Sciatic nerve (tissue), 2 donors: ENCODE data around the gene WDFY4. TPM values are rescaled to one million over a fixed set of nuclear protein-coding genes. Genes with fewer than 3 reads are reported as not detected.
A peak's percentile ranks its signal among the peaks of the same experiment; 100 is the strongest.
"Not testable (repeated sequence)": the region's sequence is repeated elsewhere in the genome, so short reads cannot be mapped to it uniquely, and the experiment has no call there.

ENCODE experiments used
- ATAC-seq: fragments of 200-7000 bp; cut with Tn5 transposase; one replicate; pipeline ENCODE4 v1.9.1; 2020; ENCODE audit warnings: mild to moderate bottlenecking, moderate library complexity
- DNase-seq: peaks from one replicate; pipeline ENCODE4 v3.0.0-alpha.2; 2020; ENCODE audit warnings: low spot score
- intact Hi-C: fragments of 100-400 bp; cut with DNase I; formaldehyde crosslinking; loops from one replicate; pipeline ENCODE4 v1.14.2; 2022
- total RNA-seq: library from RNA; stranded (reverse); fragmentation: NEBNext Ultra II Directional; extraction: Animal tissue kit (Norgen Biotek cat#: 25700); gene quantifications from one replicate; pipeline ENCODE4 v1.2.1, GENCODE V29; 2021
- donor health status: DM: no; HTN: no; CAD: no.
- donor health status: DM: no; HTN: no; CAD: no.

Gene WDFY4
- 8.6 TPM for total RNA-seq

GRCh38 chr10:48684792-48685623, at the start of gene WDFY4:
TSS of gene WDFY4 (plus strand) at chr10:48684873. CDS start at chr10:48709733, 24,860 bp downstream.
- intact Hi-C loops = no loop called here
- DNase-seq = no peak
- peak; percentile 78 for ATAC-seq

DNA sequence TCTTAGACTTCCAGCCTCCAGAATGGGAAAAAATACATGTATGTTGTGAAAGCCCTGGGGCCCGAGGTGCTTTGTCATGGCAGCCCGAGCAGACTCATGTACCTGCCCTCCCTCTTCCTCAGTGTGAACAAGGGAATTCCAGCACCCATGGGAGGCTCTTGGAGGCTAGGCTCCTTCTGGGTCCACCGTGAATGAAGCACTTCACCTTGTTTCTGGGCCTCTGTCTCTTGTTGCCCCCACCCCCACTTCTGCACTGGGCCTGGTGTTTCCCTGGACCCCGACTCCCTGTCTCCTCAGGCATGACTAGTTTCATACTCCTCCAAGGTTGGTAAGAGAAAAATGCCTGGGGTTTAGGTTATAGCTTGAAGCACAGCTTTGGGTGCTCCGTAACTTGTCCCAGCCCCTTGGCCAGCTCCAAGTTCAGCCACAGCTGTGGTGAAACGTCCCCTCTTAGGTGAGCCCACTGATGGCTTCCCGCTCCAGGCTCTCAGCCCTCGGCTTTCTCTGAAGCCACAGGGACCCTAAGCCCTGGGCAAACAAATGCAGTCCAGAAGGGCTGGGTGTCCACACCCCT, 49.6 kb upstream of the WDFY4 start:
- intact Hi-C loops = no loop called here
- DNase-seq (no peak), ATAC-seq (no peak)

- intact Hi-C loops = no loop called here
- DNase-seq = no peak
- ATAC-seq = no peak
Measured at GRCh38 chr10:48636231-48636630, 48.4 kb upstream of the WDFY4 start.

DNA sequence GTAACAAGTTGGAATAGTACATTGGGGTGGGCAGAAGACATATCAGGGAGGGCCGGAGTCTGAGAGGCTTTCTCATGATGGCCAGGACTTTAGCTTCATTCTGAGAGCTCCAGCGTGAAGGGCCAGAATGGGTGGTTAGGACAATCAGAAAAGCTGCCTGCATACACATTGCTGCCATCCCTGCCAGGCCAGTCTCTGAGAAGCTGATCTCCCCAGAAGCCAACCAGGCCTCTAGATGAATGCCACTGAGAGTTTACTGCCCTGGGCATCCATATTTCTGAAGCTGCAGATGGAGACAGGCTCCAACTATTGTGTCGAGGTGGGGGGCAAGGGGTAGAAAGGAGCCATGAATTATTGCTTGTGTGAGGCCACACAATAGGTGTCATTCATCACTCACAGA, 47.8 kb upstream of the WDFY4 start:
- ATAC-seq = no peak
- intact Hi-C loops = no loop called here
- no peak for DNase-seq

- DNase-seq = no peak
Measured at GRCh38 chr10:48638158-48638557, 46.5 kb upstream of the WDFY4 start.

DNA sequence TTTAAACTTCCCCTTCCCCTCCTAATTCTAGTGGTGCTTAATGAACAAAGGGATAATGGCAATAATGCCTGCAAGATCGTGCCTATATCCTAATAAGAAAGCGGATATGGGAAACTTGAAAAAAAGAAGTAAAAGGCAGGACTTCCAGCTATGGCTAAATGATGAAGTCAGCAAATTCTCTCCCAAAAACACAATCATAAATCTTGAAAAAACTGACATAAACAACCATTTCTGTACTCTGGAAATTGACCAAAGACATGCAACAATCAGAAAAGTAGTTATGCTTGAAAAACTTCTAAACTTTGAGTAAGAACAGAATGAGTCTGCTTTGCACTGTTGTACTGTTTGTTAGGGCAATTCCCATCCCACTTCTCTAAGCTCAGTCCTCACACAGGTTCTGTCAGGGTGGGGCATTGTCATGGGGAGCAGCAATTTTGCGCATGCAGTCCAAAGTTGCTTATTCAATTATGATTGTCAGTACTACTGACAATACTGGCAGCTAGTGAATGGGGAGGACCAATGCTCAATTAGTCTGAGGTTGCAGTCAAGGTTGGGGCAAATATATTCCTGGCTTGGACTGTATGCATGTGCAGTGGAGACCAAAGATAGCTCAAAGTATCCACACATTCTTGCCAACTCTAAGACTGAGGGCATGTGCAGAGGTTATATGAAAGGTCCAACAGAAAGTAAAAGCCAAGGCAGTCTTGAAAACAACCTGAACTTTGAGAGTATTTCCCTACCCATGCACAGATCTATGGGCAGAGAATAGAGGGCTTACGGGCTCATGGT, 45.7 kb upstream of the WDFY4 start:
- intact Hi-C loops = no loop called here
- ATAC-seq (no peak), DNase-seq (no peak)

More at GRCh38 chr10:48638158-48638557, 46.5 kb upstream of the WDFY4 start:
- ATAC-seq = no peak
- intact Hi-C loops = no loop called here

DNA sequence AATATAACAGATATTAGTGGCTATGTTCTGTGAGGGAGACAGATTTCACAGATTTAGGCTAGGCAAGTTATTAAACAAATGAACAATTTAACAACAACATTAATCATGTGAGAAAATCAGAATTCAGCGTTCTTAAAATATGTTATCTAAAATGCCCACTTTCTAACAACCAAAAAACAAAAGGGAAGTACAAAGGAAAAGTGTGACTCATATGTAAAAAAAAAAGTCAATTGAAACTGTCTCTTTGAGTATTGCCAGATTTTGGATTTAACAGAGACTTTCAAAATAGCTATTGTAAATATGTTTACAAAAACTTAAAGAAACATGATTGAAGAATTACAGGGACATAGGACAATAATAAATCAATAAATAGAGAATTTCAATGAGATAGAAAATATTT, 45.0 kb upstream of the WDFY4 start:
- intact Hi-C loops = no loop called here
- ATAC-seq = no peak
- DNase-seq = no peak

GRCh38 chr10:48640326-48640725, 44.3 kb upstream of the WDFY4 start:
- intact Hi-C loops = no loop called here
- ATAC-seq (no peak), DNase-seq (no peak)

GRCh38 chr10:48641099-48641690, 43.5 kb upstream of the WDFY4 start:
- ATAC-seq, DNase-seq, intact Hi-C loops: not testable (repeated sequence)

- ATAC-seq (no peak), DNase-seq (no peak)
- intact Hi-C loops = no loop called here
Measured at GRCh38 chr10:48645600-48645999, 39.1 kb upstream of the WDFY4 start.

DNA sequence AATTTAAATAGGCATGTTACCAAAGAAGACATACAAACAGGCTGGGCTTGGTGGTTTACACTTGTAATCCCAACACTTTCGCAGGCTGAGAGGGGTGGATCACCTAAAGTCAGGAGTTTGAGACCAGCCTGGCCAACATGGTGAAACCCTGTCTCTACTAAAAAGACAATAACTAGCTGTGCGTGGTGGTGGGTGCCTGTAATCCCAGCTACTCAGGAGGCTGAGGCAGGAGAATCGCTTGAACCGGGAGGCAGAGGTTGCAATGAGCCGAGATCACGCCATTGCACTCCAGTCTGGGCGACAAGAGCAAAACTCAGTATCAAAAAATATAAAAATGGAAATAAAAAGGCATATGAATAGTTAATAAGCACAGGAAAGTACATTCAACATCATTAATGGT, 37.6 kb upstream of the WDFY4 start:
- DNase-seq, ATAC-seq, intact Hi-C loops: not testable (repeated sequence)

- ATAC-seq = no peak
- DNase-seq = no peak
- intact Hi-C loops = no loop called here
Measured at GRCh38 chr10:48648172-48648942, 36.3 kb upstream of the WDFY4 start.

- ATAC-seq (peak; percentile 10), DNase-seq (no peak)
- intact Hi-C loops = no loop called here
Measured at GRCh38 chr10:48649349-48649944, 35.2 kb upstream of the WDFY4 start.

DNA sequence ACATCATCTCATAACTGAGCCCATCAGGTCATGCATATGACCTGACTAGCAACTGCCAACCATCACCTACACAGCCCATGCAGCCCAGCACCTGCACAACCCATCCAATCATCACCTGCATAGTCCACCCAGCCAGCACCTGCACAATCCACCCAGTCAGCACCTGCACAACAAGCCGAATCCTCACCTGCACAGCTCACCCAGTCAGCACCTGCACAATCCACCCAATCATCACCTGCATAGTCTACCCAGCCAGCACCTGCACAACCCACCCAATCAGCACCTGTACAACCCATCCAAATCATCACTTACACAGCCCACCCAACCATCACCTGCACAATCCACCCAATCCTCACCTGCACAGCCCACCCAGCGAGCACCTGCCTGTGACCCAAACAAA, 33.4 kb upstream of the WDFY4 start:
- ATAC-seq (no peak), DNase-seq (no peak)
- intact Hi-C loops = loop anchor here (10.0 kb wide), 1 partner anchor 96 kb away; no protein-coding TSS in a partner anchor

DNA sequence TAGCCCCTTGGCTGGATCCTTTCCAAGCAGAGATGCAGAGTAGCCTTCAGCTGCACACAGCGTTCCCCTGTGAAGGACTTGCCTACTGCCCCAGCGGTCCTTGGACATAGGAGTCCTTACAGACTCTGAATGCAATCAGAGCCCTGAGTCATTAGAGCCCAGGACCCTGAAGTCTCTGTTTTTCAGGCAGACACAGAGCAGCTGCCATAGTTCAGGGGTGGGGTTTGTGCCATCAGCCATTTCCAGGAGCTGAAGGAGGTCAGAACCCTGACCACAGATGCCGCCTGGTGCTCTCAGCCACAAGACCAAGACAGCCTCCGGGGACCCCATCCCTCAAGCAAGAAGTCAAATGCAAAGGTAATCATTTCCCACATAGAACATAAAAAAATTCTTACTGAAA, 32.8 kb upstream of the WDFY4 start:
- intact Hi-C loops = loop anchor here (10.0 kb wide), 1 partner anchor 97 kb away; no protein-coding TSS in a partner anchor
- ATAC-seq = no peak
- no peak for DNase-seq

GRCh38 chr10:48652344-48652743, 32.3 kb upstream of the WDFY4 start:
- intact Hi-C loops = loop anchor here (10.0 kb wide), 1 partner anchor 98 kb away; no protein-coding TSS in a partner anchor
- no peak for DNase-seq
- ATAC-seq = no peak

GRCh38 chr10:48653347-48653746, 31.3 kb upstream of the WDFY4 start:
- DNase-seq = no peak
- intact Hi-C loops = loop anchor here (10.0 kb wide), 1 partner anchor 99 kb away; no protein-coding TSS in a partner anchor
- no peak for ATAC-seq
